HG03432 (cell line): ENCODE data around the gene CACNA1B.

ENCODE experiments used
- ATAC-seq: cut with Tn5 transposase; IDR thresholded peaks from one replicate; pipeline ENCODE4 v1.9.1; 2021; ENCODE audit warnings: mild to moderate bottlenecking, moderate library complexity; ENCODE audit not compliant: unreplicated experiment

Gene CACNA1B

DNA sequence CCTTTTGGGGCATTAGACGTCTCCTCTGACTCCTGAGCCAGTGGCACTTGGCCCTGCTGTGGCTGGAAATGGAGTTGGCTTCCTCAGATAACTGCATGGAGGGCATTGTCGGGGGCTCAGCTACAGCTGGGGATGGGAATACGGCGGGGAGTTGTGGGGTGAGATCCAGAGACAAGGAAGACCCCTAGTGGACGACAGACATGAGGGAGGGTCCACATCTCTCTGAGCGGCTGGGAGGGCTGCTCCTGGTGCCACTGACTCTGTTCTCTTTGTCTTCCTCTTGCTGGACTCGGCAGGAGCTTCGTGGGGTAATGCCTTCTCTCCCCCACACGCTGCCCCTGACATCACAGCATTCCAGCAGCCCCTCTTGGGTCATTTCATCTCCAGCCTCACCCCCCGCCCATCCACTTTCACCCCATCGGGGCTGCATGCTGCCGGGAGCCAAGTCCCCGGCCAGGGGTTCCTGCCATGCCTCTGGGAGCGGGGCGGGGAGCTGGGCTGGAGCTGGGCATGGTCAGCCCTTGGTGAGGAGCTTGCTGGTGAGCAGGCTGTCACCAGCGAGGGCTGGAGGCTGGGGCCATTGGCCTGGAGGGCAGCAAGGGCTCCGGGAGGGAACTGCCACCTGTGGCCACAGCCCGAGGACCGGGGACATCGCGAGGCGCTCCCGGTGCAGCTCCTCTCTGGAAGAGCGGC lies 172.3 kb downstream of the CACNA1B start:
- ATAC-seq, result no peak

DNA sequence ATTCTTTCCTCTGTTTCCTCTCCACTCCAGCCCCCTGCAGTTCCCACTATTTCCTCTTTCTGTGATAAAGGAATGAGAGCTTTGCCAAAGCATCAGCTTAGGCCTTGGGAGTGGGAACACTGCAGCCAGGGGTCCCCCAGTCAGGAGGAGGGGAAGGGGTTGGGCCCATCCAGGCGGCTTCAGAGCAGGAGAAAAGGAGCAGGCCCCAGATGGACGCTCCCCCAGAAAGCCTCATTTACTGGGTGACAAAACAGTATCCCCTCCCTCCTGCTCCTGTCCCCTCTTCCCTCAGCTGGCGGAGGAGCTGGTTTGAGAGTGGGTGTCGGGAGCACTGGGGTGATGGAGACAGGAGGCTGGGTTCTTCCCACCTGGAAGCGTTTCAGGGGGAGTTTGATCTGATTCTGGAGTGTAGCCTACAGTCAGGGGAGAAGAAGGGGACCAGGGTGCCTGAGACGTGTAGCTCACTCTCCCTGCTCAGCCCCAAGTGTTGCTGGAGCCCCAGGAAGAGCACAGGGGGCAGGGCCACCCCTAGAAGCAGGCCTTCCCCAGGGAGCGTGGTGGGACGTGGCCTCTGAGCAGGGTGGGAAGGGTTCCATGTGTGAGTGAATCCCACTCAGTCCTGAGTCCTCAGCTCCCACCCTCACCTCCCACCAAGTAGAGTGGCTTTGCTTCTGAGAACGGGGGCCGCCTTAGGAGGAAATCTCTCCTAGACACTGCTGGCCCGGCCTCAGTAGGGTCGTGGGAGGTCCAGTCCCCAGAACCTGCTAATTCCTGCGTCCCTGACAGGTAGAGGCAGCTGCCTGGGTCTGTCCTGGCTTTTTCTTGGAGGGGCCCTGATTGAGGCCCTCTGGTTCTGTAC lies 173.1 kb downstream of the CACNA1B start:
- no peak for ATAC-seq

DNA sequence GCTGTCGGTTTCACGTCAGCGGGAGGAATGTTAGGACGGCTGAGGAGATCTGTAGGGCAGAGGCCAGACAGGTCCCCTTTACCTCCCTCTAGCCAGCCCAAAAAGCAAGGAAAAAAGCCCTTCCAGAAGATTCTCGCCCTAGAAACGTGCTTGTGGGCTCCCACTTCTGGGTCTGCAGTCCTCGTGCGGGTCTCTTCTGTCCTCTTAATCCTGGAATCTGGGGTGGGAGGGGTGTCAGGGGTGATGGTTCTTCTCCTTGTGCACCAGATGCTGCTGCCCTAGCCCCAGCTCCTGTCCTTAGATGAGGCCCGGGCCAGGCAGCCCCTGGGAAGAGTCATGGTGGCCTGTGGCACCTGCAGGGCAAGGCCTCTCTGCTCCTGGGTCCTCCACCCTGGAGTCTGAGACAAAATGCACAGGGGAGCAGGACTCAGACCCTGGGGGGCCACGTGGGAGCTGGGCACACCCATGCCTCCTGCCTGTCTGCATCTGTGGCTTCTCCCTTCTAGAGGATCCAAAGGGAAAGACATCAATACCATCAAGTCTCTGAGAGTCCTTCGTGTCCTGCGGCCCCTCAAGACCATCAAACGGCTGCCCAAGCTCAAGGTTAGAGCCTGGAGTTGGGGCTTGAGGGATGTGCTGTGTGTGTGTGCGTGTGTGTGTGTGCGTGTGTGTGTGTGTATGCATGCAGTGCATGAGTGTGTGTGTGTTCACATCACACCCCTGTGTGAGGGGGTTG lies 174.2 kb downstream of the CACNA1B start:
- no peak for ATAC-seq

DNA sequence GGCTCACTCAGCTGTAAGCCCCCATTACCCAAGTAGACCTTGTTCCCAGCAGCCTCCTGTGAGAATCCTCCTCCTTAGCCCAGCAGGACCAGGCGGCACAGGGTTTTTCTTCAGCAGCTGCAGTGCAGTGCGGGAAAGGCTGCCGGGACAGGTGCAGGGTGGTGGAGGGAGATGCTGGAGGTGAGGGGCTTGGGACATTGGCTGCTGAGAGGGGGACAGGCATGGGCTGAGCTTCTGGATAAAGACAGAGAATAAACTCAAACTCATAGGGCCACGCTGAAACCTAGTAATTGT lies 174.7 kb downstream of the CACNA1B start:
- no peak for ATAC-seq

DNA sequence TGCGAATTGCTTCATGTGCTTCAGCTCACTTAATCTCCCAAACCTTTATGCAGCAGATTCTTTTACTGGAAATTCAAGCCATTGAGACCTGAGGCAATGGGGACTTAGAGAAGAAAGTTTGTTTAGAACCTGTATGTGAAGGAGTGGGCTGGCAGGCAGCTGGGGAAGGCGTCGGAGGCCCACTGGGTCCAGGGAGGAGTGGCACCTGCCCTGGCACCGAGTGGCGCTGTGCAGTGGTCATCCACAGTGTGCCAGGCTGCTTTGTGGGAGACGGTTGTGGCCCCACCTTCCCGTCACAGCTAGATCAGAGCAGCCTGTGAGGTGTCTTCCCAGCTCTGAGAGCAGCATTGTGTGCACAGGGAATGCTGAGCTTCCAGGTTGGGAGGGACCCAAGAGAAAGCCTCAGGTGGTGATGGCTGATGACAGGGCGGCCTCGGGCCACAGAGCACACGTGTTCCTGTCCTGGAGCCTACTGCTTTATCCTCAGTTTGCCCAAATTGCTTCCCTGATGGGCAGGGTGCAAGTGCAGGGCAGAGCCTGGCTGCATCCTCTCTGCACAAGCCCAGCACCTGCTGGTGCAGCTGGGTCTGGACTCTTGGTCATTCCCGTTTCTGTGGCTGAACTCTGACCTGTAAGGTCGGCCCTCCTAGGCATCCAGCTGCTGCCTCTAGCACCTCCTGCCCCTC lies 175.2 kb downstream of the CACNA1B start:
- ATAC-seq, result no peak

DNA sequence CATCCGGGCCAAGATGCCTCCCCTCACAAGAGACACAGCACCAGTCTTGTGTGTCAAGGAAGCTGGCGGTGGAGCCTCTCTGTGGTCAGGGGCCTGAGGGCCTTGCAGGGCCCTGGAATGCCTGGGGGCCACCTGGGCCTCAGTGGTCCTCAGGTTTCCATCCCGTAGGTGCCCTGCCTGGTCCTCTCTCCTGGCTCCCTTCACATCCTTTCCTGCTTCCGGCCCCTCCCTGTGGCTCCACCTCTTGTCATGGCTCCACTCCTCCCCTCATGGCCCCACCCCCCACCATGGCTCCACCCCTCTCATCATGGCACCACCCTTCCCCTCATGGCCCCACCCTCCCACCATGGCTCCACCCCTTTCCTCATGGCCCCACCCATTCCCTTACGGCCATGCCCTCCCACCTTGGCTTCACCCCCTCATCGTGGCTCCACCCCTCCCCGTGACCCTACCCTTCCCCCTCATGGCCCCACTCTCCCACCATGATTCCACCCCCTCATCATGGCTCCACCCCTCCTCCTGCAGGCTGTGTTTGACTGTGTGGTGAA lies 175.8 kb downstream of the CACNA1B start:
- ATAC-seq, result no peak

DNA sequence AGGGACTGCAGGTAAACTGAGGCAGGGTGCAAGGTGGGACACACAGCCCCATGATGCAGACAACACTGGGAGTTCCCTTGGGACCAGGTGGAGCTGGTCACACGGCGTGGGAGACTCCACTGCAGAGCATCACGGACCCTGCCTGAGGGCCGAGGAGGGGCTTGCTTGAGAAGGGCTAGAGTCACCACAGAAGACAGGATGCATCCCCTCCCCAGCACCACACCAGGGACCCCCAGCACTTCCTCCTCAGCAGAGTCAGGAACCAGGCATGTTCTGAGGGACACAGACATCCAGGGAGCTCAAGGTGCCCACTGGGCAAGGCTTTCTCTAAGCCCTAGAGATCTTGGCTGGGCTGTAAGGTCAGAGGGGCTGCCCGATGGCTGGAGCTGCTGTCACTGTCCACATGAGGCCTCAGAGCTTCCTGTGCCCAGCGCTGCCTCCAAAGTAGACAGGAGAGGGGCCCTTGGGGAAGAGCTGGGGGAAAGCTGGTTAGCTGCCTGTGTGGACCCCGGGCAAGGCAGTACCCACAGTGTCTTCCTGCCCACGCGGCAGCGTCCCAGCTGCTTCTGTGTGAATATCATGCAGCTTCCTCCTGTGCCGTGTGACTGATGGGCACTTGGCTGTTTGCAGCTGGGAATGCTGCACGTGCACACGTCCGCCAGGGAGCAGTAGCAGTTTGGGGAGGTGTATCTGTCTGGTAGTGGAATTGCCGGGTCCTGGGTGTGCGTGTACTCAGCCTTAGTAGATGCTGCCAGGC lies 176.6 kb downstream of the CACNA1B start:
- no peak for ATAC-seq

DNA sequence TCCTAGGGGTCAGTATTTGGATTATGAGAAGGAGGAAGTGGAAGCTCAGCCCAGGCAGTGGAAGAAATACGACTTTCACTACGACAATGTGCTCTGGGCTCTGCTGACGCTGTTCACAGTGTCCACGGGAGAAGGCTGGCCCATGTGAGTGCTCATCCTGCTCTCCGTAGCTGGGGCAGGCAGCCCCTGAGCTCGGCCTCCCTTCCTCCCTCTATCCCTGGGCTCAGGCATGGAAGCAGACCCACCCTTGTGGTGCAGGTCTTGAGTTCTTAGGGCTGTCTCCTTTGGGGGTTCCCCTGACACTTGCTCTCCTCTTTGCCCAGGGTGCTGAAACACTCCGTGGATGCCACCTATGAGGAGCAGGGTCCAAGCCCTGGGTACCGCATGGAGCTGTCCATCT lies 180.1 kb downstream of the CACNA1B start:
- ATAC-seq, result no peak

DNA sequence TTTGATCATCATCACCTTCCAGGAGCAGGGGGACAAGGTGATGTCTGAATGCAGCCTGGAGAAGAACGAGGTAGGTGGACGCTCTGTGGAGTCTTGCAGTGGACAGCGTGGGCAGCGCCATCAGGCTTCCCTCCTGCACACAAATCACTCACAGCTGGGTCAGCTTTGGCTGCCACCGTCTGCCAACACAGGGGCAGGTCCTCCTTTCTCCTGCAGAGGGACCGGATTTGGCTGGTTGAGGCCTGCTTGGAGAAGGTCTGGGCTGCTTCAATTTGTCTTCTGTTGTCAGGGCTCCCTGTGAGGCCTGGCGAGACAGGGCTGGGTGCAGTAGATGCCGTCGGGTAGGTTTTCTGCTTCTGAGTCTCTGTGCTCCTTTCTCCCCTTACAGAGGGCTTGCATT lies 180.6 kb downstream of the CACNA1B start:
- ATAC-seq, result no peak

DNA sequence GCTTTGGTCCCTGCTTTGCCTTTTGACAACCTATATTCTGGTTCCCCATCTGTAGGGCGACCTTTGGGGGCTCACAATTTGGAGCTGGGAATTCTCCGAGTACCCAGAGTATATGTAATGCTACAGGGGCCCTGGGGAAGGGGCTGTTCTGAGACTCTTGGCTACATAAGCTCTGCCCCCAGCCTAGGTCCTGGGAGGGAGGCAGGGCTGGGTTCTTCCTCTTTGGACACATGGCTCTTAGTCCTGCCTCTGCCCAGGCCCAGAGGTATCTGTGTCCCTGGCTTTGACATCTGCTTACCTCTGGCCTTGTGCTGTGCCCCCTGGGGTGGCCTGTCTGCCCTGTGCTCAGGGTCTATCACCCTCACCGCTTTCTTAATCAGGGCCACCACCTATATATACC lies 181.6 kb downstream of the CACNA1B start:
- ATAC-seq, result no peak

DNA sequence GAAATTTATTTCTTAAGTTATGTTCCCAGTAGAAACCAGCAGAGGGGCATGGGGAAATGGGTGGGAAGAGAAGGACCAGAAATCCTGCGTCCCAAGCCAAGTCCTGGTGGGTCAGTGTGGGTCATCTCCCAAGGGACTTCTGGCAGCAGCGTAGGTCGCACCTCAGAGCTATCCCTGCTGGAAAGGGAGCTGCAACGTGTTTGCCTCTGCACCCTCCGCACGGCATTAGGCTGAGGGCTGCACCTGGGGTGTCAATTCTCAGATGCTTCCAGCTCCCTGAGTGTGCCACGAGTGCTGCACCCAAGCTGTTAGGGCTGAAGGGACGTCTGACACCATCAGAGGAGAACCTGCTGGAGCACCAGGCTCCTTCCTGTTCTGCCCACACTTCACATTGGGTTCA lies 182.8 kb downstream of the CACNA1B start:
- ATAC-seq, result no peak

DNA sequence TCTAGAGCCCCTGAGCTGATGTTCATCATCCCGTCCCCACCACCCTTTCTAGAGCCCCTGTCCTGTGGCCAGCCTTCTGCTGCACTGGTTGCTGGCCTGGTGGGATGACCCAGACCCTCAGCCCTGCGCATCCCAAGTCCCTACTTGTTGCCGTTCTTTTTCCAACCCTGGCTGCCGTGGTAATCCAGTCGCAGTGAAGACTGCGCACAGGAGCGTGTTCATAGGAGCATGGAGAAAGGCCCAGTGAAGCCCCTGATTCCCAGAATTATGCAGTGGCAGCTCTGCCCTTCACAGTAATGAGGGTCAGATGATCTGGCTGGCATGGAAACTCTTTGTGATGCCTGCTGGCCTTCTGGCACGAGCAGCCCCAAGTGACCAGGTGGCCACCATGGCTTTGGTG lies 183.3 kb downstream of the CACNA1B start:
- ATAC-seq, result no peak

DNA sequence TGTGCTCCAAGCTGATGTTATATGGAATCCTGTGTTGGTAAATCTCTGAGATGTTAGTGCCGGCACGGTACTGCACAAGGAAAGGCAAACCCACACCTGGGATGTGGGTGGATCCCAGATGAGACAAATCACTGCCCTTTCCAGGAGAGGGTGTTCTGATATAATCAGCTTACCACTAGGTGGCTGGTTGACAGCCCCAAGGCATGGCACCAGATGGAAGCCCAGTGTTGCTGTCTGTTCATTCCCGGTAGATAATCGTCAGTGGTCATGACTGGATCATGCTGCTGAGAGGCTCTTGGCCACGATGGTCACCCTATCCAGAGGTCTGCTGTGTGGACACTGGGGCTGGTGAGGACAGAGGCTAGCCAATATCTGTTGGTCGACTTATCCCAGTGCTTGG lies 184.0 kb downstream of the CACNA1B start:
- no peak for ATAC-seq

DNA sequence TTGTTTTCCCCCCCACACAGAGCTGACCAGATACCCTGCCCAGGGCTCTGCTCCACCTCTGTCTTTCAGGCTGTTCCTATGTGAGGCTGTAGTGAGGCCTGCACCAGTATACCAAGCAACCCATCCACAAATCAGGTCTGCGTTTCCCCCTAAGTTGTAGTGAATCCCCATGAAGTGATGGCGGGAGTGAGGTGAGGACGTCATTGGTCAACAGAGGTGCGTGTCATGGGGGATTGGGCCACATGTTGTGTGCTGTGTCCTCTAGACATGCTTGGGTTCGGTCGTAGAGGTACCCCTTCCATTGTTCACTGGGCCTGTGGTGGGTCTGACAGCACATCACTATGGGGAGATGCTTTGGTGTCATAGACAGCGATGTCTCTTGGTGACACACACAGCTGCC lies 184.6 kb downstream of the CACNA1B start:
- ATAC-seq, result no peak

DNA sequence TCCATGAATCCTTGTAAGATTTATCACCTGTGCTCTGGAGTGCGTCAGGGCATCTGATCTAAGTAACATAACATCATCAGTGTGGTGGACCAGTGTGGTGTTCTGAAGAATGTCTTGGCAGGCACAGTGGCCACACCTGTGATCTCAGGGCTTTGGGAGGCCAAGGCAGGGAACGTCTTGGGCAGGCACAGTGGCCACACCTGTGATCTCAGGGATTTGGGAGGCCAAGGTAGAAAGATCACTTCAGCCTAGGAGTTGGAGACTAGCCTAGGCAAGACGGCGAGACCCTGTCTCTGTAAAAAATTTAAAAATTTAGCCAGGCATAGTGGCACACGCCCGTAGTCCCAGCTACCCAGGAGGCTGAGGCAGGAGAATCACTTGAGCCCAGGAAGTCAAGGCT lies 185.5 kb downstream of the CACNA1B start:
- ATAC-seq, result no peak

DNA sequence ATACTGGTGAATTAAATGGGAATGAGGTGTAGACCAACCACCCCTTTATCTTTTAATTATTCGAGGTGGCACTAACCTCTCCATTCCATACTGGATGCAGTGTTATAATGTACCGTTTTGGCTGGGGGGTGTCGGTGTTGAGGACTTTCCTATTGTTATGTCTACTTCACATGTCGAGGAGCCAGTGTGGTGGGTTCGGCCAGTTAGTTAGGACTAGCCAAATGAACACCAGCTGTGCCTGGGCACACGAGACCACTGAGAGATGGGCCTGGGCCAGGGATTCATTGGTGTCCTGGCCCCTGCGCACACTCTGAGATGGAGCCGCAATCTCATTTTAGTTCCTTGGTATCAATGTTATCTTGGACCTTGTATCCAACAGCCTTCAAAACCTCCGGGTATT lies 186.2 kb downstream of the CACNA1B start:
- no peak for ATAC-seq

DNA sequence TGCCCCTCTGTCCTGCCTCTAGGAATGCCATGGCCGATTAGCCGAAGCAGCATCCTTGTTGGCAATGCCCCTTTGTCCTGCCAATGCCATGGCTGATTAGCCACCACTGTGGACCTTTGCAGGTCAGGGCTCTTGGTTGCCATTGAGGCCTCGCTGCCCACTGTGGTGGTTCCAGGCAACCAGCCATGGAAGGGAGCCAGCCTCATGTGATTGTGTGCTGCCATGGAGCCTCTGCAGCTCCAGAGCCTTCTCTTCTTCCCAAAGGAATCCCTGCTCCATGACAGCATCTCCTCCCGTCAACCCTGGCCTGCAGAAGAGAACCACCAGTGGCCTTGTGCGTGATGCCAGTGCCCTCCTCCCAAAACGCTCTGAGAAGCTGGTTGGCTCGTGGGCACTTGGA lies 187.0 kb downstream of the CACNA1B start:
- ATAC-seq, result no peak

DNA sequence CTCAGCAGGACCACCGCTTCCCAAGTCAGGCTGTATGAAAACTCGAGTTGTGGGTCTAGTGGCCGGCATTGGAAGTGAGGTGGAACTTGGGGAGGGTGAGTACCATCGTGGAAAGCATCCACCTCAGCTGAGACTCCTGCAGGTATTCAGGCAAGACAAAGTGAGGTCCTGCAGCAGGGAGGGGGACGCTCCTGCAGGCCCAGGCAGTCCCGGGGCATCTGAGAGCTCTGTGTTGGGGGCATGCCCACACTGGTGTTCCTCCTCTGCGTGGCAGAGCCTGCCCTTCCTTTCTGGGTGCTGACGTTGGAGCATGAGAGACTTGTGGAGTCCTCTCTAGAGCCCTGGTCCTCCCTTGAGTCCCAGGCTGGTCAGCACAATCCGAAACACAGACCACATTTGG lies 187.7 kb downstream of the CACNA1B start:
- ATAC-seq, result no peak

DNA sequence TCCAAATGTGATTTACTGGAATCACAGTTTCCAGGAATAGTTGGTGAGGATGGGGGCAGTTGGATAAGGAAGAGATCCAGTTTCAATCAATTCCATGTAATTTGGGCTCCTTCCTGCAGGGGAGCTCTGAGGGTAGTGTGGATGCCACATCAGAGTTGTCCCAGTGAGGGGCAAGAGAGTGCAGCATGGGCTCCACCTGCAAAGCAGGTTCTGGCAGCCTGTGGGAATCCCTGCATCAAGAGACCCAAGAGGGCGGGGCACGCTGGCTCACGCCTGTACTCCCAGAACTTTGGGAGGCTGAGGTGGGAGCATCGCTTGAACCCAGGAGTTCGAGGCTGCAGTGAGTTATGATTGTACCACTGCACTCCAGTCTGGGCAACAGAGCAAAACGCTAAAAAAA lies 188.5 kb downstream of the CACNA1B start:
- no peak for ATAC-seq

DNA sequence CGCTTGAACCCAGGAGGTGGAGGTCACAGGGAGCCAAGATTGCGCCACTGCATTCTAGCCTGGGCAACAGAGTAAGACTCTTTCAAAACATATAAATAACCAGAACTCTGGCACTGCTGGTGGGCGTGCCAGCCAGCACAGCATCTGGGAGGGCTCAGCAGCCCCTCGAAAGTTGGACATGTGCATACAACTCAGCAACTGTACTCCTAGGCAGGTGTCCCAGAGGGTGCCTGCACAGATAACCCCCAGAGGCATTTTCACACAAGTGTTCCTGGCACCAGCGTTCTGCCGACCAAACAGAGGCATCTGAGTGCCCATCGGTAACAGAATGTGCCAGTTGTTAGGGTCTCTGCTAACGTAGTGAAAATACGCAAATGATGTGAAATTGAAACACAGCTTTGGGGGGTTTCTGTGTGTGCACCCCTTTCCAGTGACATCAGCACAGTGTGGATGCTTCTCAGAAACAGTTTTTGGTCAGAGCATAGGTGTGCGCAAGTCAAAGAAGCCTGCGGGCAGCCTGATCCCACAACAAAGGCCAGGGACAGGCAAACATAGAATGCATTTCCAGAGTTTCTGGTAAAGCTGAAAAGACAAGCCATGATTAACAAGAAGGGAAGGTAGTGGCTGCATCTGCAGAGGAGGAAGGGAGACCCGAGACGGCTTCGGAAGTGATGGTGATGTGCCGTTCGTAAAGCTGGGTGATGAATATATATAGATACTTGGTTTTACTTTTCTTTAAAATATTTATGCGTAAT lies 190.2 kb downstream of the CACNA1B start:
- no peak for ATAC-seq
